HFFc6 (cell line): ENCODE data around the gene GAS2L1. TPM values are rescaled to one million over a fixed set of nuclear protein-coding genes. Genes with fewer than 3 reads are reported as not detected.

ENCODE experiments used
- DNase-seq: peaks from one replicate; pipeline ENCODE4 v3.0.0-alpha.2; 2018
- H3K27ac Mint-ChIP-seq: 2 replicates; pipeline ENCODE4 v1.8.0; 2020; ENCODE audit warnings: mild to moderate bottlenecking, mixed read lengths
- H3K27me3 Mint-ChIP-seq: 2 replicates; pipeline ENCODE4 v1.8.0; 2021; ENCODE audit warnings: mild to moderate bottlenecking, moderate library complexity, mixed read lengths; ENCODE audit not compliant: insufficient read depth
- H3K36me3 Mint-ChIP-seq: 2 replicates; pipeline ENCODE4 v1.8.0; 2021; ENCODE audit warnings: low read depth, mixed read lengths
- H3K4me1 Mint-ChIP-seq: 2 replicates; pipeline ENCODE4 v1.8.0; 2020; ENCODE audit warnings: low read depth, mixed read lengths
- H3K4me3 Mint-ChIP-seq: 2 replicates; pipeline ENCODE4 v1.8.0; 2020; ENCODE audit warnings: mild to moderate bottlenecking, moderate library complexity, mixed read lengths
- H3K9me3 Mint-ChIP-seq: 2 replicates; pipeline ENCODE4 v1.8.0; 2020; ENCODE audit warnings: mild to moderate bottlenecking, mixed read lengths
- total RNA-seq, 6 experiments: library from RNA; stranded (reverse); fragmentation: NEBNext Ultra II Directional; extraction: Animal tissue kit (Norgen Biotek cat#: 25700); gene quantifications; 2 replicates in 1 of 6; 3 replicates in 5 of 6; pipeline ENCODE4 v1.2.3, GENCODE V29; 2021
- TF ChIP-seq, protein P1 (sequence below): fragments of 200-600 bp; sonication (generic); IDR thresholded peaks from 2 replicates; pipeline ENCODE4 v1.5.0; 2021; ENCODE audit warnings: antibody characterized with exemption, mild to moderate bottlenecking

Gene GAS2L1
- total RNA-seq, 6 experiments from 2014 or later: 40.5 to 48.8 (median 43.3) TPM

DNA sequence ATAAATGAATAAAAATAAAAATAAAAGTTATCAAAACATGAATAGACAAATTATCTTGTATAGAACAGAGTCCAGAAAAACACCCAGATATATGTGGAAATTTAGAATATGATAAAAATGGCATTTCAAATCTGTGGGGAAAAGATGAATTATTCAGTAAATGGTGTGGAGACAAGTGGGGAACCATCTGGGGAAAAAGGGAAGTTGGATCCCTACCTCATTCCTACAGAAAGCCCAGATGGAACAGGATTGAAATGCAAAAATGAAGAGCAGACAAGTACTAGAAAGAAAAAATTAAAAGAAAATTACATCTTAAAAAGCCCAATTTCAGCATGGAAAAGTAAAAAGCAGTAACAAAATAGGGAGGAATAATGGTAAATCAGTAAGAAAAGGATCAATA lies 17.2 kb downstream of the GAS2L1 start:
- TF ChIP-seq, protein P1, sequence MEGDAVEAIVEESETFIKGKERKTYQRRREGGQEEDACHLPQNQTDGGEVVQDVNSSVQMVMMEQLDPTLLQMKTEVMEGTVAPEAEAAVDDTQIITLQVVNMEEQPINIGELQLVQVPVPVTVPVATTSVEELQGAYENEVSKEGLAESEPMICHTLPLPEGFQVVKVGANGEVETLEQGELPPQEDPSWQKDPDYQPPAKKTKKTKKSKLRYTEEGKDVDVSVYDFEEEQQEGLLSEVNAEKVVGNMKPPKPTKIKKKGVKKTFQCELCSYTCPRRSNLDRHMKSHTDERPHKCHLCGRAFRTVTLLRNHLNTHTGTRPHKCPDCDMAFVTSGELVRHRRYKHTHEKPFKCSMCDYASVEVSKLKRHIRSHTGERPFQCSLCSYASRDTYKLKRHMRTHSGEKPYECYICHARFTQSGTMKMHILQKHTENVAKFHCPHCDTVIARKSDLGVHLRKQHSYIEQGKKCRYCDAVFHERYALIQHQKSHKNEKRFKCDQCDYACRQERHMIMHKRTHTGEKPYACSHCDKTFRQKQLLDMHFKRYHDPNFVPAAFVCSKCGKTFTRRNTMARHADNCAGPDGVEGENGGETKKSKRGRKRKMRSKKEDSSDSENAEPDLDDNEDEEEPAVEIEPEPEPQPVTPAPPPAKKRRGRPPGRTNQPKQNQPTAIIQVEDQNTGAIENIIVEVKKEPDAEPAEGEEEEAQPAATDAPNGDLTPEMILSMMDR: no peak
- Mint-ChIP-seq H3K27ac (no peak overlapping the region), H3K4me1 (no peaks in the 10 kb centered on the region), H3K9me3 (no peaks in the 10 kb centered on the region), H3K36me3 (no peaks in the 10 kb centered on the region), H3K4me3 (no peak overlapping the region), H3K27me3 (peaks cover 2% of the 10 kb centered on the region; the same call in 1 of the 2 replicates)
- no peak for DNase-seq

DNA sequence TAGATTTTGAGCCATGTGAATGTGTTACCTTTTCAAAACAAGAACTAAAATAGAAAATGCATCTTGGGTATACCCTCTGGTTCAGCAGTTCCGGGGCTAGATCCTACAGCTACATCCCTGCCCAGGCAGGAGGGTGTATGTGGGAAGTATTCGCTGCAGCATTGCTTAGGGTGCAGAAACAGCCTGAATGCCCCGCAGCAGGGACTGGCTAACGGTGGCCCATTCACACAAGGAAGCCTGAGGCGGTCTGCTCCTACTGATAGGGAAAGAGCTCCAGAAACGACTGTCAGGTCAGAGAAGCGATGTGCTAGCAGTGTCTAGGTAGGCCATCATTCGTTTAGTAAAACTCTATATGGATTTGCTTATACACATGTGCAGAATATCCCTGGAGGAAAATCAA lies 18.9 kb downstream of the GAS2L1 start:
- Mint-ChIP-seq H3K4me1 (peaks cover 6% of the 10 kb centered on the region), H3K36me3 (no peaks in the 10 kb centered on the region), H3K4me3 (no peak overlapping the region), H3K27me3 (peaks cover 2% of the 10 kb centered on the region), H3K27ac (no peak overlapping the region), H3K9me3 (no peaks in the 10 kb centered on the region)
- DNase-seq: no peak
- TF ChIP-seq, protein P1: no peak

DNA sequence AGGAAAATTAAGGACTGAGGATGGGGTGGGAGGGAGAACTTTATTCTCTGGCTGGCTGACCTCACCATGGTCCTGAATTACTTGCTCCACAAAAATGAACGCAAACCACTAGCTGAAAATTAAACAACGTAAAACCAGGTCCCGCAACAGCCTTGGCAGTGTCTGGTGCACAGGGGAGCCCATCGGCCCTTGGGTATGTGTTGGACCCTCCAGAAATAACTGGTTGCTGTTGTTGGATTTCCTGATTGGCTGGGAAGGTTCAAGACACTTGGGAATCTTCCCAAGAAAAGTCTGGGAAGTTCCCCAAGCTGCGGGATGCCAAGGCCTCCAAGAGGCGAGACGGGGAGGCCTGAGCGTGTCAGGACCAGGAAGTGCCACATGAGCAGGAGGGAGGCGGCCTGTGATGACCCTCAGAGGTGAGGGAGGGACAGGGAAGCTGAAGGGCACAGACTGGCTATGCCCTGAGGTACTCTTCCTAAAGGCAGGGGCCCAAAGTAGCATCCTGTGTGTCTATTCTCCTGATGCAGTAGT lies 19.4 kb downstream of the GAS2L1 start:
- TF ChIP-seq, protein P1: no peak
- Mint-ChIP-seq H3K36me3 (no peaks in the 10 kb centered on the region; the same call in 1 of the 2 replicates), H3K4me1 (peaks cover 11% of the 10 kb centered on the region), H3K27me3 (peaks cover 2% of the 10 kb centered on the region), H3K9me3 (no peaks in the 10 kb centered on the region), H3K27ac (no peak overlapping the region; the same call in 1 of the 2 replicates), H3K4me3 (no peak overlapping the region)
- no peak for DNase-seq

DNA sequence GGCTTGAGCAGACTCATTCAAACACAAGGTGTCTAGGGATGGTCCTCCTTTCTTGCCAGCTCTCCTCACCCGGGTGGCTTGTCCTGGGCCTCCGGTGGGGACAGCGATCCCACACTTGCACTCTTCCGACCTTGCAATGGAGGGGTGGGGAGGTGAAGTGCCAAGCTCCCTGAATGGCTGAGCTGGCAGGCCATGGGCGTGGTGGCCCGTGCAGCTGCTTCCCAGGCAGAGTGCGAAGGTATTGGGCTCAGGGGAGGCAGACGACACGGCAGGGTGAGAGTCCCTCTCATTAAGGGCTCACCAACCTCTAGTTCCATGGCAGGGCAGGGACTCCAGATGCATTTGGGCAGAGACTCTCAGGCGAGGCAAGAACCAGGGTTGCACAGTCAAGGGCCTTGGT lies 20.0 kb downstream of the GAS2L1 start:
- TF ChIP-seq, protein P1: no peak
- Mint-ChIP-seq H3K9me3 (no peaks in the 10 kb centered on the region), H3K36me3 (no peaks in the 10 kb centered on the region; the same call in 1 of the 2 replicates), H3K27me3 (peaks cover 2% of the 10 kb centered on the region), H3K4me1 (peaks cover 17% of the 10 kb centered on the region), H3K27ac (no peak overlapping the region), H3K4me3 (no peak overlapping the region)
- DNase-seq: no peak

DNA sequence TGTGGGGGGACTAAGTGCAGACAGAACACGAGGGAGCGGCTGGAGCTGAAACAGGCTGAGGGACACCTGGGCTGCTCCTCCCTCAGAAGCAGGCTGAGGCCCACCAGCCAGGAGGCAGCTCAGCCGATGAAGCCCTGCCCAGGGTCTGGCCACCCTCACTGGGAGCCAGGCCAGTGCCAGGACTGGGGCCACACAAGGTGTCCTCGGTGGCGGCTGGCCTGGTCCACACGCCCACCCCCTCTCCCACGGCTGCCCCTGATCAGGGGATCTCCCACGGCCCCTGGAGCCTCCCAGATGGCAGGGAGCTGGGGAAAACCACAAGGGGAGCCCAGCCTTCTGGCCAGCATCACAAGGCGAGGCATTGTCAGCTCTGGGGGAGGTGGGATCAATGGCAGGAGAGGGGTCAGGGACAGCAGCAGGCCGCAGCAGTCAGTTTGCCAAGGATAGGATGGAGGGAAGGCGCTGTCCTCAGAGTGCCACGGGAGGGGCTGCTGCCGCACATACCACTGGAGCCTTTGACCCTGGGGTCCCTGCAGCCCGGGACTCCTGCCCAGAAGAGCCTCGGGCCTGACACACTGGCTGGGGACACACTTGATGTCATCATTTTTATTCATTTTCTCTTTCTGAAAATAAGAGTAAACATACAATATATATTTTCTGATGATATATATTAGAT lies 20.8 kb downstream of the GAS2L1 start:
- peaks cover 20% of the 10 kb centered on the region for H3K4me1 Mint-ChIP-seq
- H3K4me3 Mint-ChIP-seq: no peak overlapping the region
- no peak overlapping the region for H3K27ac Mint-ChIP-seq
- H3K36me3 Mint-ChIP-seq: no peaks in the 10 kb centered on the region; the same call in 1 of the 2 replicates
- no peak for DNase-seq
- TF ChIP-seq, protein P1: no peak
- peaks cover 4% of the 10 kb centered on the region for H3K27me3 Mint-ChIP-seq
- no peaks in the 10 kb centered on the region for H3K9me3 Mint-ChIP-seq
